HG02852 (cell line): ENCODE results near the gene CD151.

Source experiments
- ATAC-seq: cut with Tn5 transposase; IDR thresholded peaks from one replicate; pipeline ENCODE4 v1.9.1; 2021; ENCODE audit warnings: mild to moderate bottlenecking, moderate library complexity; ENCODE audit not compliant: unreplicated experiment

CD151 gene

GRCh38 chr11:832529-833113, at the start of gene CD151:
CD151 (plus strand) TSS chr11:832952; CDS start chr11:836070, 3,118 bp downstream.
- no peak for ATAC-seq

GRCh38 chr11:783581-784015, 49.2 kb upstream of the CD151 start:
- no peak for ATAC-seq

- no peak for ATAC-seq
Observed at GRCh38 chr11:786235-787083, 46.3 kb upstream of the CD151 start.

GRCh38 chr11:787084-787675, 45.6 kb upstream of the CD151 start:
- ATAC-seq = no peak

- no peak for ATAC-seq
Observed at GRCh38 chr11:788009-788640, 44.6 kb upstream of the CD151 start.

- ATAC-seq = no peak
Observed at GRCh38 chr11:788953-789940, 43.5 kb upstream of the CD151 start.

- no peak for ATAC-seq
Observed at GRCh38 chr11:789943-790342, 42.8 kb upstream of the CD151 start, which contains the start of gene CEND1. CEND1 (minus strand) TSS chr11:790090; CDS start chr11:788576, 1,514 bp downstream.

- ATAC-seq = no peak
Observed at GRCh38 chr11:790721-791564, 41.8 kb upstream of the CD151 start.

GRCh38 chr11:791658-792534, 40.9 kb upstream of the CD151 start:
- no peak for ATAC-seq

- ATAC-seq = no peak
Observed at GRCh38 chr11:792535-792821, 40.3 kb upstream of the CD151 start.

GRCh38 chr11:792873-793272, 39.9 kb upstream of the CD151 start:
- no peak for ATAC-seq

GRCh38 chr11:793556-793955, 39.2 kb upstream of the CD151 start:
- no peak for ATAC-seq

- ATAC-seq = no peak
Observed at GRCh38 chr11:794013-794765, 38.6 kb upstream of the CD151 start.

GRCh38 chr11:794766-795633, 37.8 kb upstream of the CD151 start:
- no peak for ATAC-seq

- ATAC-seq = no peak
Observed at GRCh38 chr11:795634-796564, 36.9 kb upstream of the CD151 start.
